Neural crest cell (in vitro differentiated cells): ENCODE data around the gene JAM3. TPM values are rescaled to one million over a fixed set of nuclear protein-coding genes. Genes with fewer than 3 reads are reported as not detected.
"Not testable (repeated sequence)": the region's sequence is repeated elsewhere in the genome, so short reads cannot be mapped to it uniquely, and the experiment has no call there.

Experiments used
- DNase-seq: peaks from one replicate; pipeline ENCODE4 v3.0.0; 2021; ENCODE audit warnings: low read depth, mixed read lengths, low spot score
- H3K27ac Mint-ChIP-seq: one replicate; pipeline ENCODE4 v1.8.0; 2021; ENCODE audit warnings: mild to moderate bottlenecking, mixed read lengths; ENCODE audit not compliant: unreplicated experiment
- H3K27me3 Mint-ChIP-seq: 2 replicates; pipeline ENCODE4 v1.8.0; 2021; ENCODE audit warnings: low read depth, mild to moderate bottlenecking, mixed read lengths
- H3K36me3 Mint-ChIP-seq: 2 replicates; pipeline ENCODE4 v1.8.0; 2021; ENCODE audit warnings: low read depth, mild to moderate bottlenecking, mixed read lengths
- H3K4me1 Mint-ChIP-seq: 2 replicates; pipeline ENCODE4 v1.8.0; 2021; ENCODE audit warnings: mixed read lengths
- H3K4me3 Mint-ChIP-seq: one replicate; pipeline ENCODE4 v1.8.0; 2021; ENCODE audit warnings: mild to moderate bottlenecking, mixed read lengths
- H3K9me3 Mint-ChIP-seq: 2 replicates; pipeline ENCODE4 v1.8.0; 2021; ENCODE audit warnings: mixed read lengths
- total RNA-seq: library from RNA; stranded (reverse); gene quantifications from 2 replicates; pipeline ENCODE4 v1.2.1, GENCODE V29; 2021
- TF ChIP-seq, protein P1 (sequence below): fragments of 200-600 bp; sonication (generic); conservative IDR thresholded peaks from 2 replicates; pipeline ENCODE4 v1.5.0; 2021; ENCODE audit warnings: antibody characterized with exemption, mild to moderate bottlenecking

Gene JAM3
- total RNA-seq, 1 donor from 2014 or later, result 98.6 TPM

- TF ChIP-seq, protein P1, sequence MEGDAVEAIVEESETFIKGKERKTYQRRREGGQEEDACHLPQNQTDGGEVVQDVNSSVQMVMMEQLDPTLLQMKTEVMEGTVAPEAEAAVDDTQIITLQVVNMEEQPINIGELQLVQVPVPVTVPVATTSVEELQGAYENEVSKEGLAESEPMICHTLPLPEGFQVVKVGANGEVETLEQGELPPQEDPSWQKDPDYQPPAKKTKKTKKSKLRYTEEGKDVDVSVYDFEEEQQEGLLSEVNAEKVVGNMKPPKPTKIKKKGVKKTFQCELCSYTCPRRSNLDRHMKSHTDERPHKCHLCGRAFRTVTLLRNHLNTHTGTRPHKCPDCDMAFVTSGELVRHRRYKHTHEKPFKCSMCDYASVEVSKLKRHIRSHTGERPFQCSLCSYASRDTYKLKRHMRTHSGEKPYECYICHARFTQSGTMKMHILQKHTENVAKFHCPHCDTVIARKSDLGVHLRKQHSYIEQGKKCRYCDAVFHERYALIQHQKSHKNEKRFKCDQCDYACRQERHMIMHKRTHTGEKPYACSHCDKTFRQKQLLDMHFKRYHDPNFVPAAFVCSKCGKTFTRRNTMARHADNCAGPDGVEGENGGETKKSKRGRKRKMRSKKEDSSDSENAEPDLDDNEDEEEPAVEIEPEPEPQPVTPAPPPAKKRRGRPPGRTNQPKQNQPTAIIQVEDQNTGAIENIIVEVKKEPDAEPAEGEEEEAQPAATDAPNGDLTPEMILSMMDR, result no peak
- no peak for DNase-seq
- H3K9me3 Mint-ChIP-seq, result peaks cover 16% of the 10 kb centered on the region
- H3K36me3 Mint-ChIP-seq, result peaks cover 40% of the 10 kb centered on the region
- H3K27me3 Mint-ChIP-seq, result no peaks in the 10 kb centered on the region
- no peak overlapping the region for H3K4me3 Mint-ChIP-seq
- no peaks in the 10 kb centered on the region for H3K4me1 Mint-ChIP-seq
- H3K27ac Mint-ChIP-seq, result no peak overlapping the region
Observed at GRCh38 chr11:134110252-134110815, 41.5 kb downstream of the JAM3 start.

DNA sequence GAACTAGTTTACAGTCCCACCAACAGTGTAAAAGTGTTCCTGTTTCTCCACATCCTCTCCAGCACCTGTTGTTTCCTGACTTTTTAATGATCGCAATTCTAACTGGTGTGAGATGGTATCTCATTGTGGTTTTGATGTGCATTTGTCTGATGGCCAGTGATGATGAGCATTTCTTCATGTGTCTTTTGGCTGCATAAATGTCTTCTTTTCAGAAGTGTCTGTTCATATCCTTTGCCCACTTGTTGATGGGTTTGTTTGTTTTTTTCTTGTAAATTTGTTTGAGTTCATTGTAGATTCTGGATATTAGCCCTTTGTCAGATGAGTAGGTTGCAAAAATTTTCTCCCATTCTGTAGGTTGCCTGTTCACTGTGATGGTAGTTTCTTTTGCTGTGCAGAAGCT lies 44.9 kb downstream of the JAM3 start:
- Mint-ChIP-seq H3K36me3 (peaks cover 30% of the 10 kb centered on the region), H3K4me1 (peaks cover 14% of the 10 kb centered on the region), H3K9me3 (peaks cover 11% of the 10 kb centered on the region)
- not testable (repeated sequence) for H3K4me3 Mint-ChIP-seq, H3K27me3 Mint-ChIP-seq, DNase-seq, H3K27ac Mint-ChIP-seq

GRCh38 chr11:134116210-134116609 lies 47.3 kb downstream of the JAM3 start:
- Mint-ChIP-seq H3K4me3 (no peak overlapping the region), H3K4me1 (peaks cover 34% of the 10 kb centered on the region), H3K36me3 (peaks cover 13% of the 10 kb centered on the region), H3K27ac (no peak overlapping the region), H3K9me3 (peaks cover 6% of the 10 kb centered on the region), H3K27me3 (no peaks in the 10 kb centered on the region)
- no peak for DNase-seq
- TF ChIP-seq, protein P1, result no peak

DNA sequence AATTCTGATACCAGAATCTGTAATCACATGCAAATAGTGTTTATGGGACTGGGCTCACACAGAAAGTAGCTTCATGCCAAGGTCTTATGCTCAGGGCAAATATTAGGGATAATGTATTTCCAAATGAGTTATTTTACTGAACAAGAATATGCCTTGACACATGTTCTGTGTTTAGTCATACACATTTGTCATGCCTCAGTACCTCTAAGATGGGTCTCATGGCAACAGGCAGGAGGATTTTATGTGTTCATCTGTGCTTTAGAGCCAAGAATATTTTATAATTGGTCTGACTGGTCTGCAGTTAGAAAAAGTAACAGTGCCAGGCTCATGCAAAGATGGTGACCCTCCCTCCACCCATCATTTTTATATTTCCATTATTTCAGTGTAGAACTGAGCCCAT lies 49.1 kb downstream of the JAM3 start:
- peaks cover 40% of the 10 kb centered on the region for H3K4me1 Mint-ChIP-seq
- no peak overlapping the region for H3K27ac Mint-ChIP-seq
- no peak for DNase-seq
- H3K36me3 Mint-ChIP-seq, result peaks cover 2% of the 10 kb centered on the region
- TF ChIP-seq, protein P1, result no peak
- peaks cover 3% of the 10 kb centered on the region for H3K9me3 Mint-ChIP-seq
- H3K4me3 Mint-ChIP-seq, result no peak overlapping the region
- no peaks in the 10 kb centered on the region for H3K27me3 Mint-ChIP-seq

DNA sequence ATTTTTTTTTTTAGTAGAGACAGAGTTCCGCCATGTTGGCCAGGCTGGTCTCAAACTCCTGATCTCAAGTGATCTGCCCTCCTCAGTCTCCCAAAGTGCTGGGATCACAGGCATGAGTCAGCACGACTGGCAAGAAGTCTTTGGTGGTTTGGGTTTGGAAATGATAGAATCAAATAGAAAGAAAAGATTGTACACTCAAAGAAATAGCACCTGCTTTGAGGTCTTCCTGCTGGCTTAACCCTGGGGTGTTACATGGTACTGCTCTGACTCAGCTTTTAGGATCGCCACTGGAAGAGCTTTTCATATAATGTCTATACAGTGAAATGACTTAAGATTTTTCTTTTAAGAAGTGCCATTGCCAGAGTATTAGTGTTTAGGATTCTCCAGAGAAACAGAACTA lies 50.2 kb downstream of the JAM3 start:
- Mint-ChIP-seq H3K4me1 (peaks cover 44% of the 10 kb centered on the region), H3K27me3 (peaks cover 4% of the 10 kb centered on the region), H3K4me3 (no peak overlapping the region), H3K9me3 (peaks cover 3% of the 10 kb centered on the region), H3K36me3 (peaks cover 2% of the 10 kb centered on the region), H3K27ac (no peak overlapping the region)
- TF ChIP-seq, protein P1, result no peak
- no peak for DNase-seq

GRCh38 chr11:134120143-134120850 lies 51.4 kb downstream of the JAM3 start:
- Mint-ChIP-seq H3K27me3 (peaks cover 11% of the 10 kb centered on the region), H3K9me3 (no peaks in the 10 kb centered on the region), H3K4me3 (peak overlapping the region; percentile 28), H3K27ac (peak overlapping the region; percentile 90), H3K4me1 (peaks cover 53% of the 10 kb centered on the region), H3K36me3 (no peaks in the 10 kb centered on the region)
- no peak for DNase-seq
- TF ChIP-seq, protein P1, result no peak
